GM12865 (cell line): ENCODE data around the gene DUXA.

ENCODE experiments used
- DNase-seq: peaks from one replicate; pipeline ENCODE4 v3.0.0; 2010; ENCODE audit warnings: low read depth
- H3K4me3 ChIP-seq: 2 replicates; pipeline ENCODE4 v1.5.1; 2011; ENCODE audit warnings: mild to moderate bottlenecking, low read depth, low read length, control low read depth
- TF ChIP-seq, protein P1 (sequence below): IDR thresholded peaks from 2 replicates; pipeline ENCODE4 v1.5.1; 2011; ENCODE audit warnings: low read length, control low read depth, low read depth, inconsistent platforms; ENCODE audit not compliant: insufficient read depth; ENCODE audit errors: missing control alignments

Gene DUXA

DNA sequence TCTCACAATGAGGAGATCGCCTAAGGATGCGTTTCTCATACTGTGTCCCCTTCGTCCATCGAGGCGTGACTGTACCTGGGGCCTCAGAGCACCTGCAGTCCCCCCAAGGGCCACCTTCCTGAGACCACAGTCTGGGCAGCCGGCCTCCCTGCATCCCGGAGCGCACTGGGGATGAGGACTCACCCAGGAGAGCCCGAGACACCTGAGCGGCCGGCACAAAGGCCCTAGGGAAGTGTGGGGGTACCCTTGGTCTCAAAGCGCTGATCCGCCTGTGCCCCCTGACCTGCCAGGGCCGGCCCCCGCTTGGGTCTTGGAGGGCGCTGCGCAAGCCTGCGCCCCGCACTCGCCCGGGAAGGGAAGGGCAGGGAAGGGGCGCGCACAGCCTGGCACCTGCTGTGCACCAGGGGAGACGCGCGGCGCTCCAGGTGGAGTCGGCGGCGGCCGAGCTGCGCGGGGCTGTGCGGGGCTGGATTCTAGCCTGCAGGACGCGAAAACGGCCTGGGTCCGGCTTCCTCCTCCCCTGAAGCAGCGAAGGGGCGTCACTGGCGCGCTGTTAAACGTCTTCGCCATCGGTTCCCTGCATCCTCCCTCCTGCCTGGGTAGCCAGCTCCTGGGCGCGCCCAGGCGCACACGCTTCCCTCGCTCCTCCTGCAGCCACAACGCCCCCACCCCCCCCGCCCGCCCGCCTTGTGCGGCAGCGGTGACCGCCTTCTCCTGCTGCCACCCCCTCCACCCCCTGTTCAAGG is 61.1 kb downstream of the DUXA start:
- H3K4me3 ChIP-seq, result no peak overlapping the region
- TF ChIP-seq, protein P1, sequence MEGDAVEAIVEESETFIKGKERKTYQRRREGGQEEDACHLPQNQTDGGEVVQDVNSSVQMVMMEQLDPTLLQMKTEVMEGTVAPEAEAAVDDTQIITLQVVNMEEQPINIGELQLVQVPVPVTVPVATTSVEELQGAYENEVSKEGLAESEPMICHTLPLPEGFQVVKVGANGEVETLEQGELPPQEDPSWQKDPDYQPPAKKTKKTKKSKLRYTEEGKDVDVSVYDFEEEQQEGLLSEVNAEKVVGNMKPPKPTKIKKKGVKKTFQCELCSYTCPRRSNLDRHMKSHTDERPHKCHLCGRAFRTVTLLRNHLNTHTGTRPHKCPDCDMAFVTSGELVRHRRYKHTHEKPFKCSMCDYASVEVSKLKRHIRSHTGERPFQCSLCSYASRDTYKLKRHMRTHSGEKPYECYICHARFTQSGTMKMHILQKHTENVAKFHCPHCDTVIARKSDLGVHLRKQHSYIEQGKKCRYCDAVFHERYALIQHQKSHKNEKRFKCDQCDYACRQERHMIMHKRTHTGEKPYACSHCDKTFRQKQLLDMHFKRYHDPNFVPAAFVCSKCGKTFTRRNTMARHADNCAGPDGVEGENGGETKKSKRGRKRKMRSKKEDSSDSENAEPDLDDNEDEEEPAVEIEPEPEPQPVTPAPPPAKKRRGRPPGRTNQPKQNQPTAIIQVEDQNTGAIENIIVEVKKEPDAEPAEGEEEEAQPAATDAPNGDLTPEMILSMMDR, result no peak
- no peak for DNase-seq
